ENCODE results near the gene CCDC106.

The CCDC106 gene

GRCh38 chr19:55652311-55653128, 4.5 kb downstream of the CCDC106 start:
- DNase-seq, result no peak

- peak; percentile 95 to 99 for DNase-seq
These were observed 5.8 kb downstream of the CCDC106 start for GRCh38 chr19:55653651-55654322.

- peak; percentile 100 for DNase-seq
These were observed 6.4 kb downstream of the CCDC106 start for GRCh38 chr19:55654323-55654867.

GRCh38 chr19:55654868-55655647, 7.0 kb downstream of the CCDC106 start, which contains the start of gene U2AF2:
TSS of gene U2AF2 (plus strand) at chr19:55655035. CDS start at chr19:55655105, 70 bp downstream.
- peak; percentile 85 to 96 for DNase-seq

GRCh38 chr19:55655648-55656040, 7.6 kb downstream of the CCDC106 start:
- no peak for DNase-seq

- DNase-seq, result no peak
These were observed 8.5 kb downstream of the CCDC106 start for GRCh38 chr19:55656552-55656951.

GRCh38 chr19:55656988-55657747, 9.2 kb downstream of the CCDC106 start:
- no peak for DNase-seq

- DNase-seq, result no peak
These were observed 10.9 kb downstream of the CCDC106 start for GRCh38 chr19:55658846-55659459.

- no peak for DNase-seq
These were observed 11.8 kb downstream of the CCDC106 start for GRCh38 chr19:55659822-55660221.

GRCh38 chr19:55660404-55660803, 12.4 kb downstream of the CCDC106 start:
- DNase-seq, result no peak

GRCh38 chr19:55660991-55661390, 13.0 kb downstream of the CCDC106 start:
- no peak for DNase-seq

- DNase-seq, result no peak
These were observed 13.8 kb downstream of the CCDC106 start for GRCh38 chr19:55661826-55662225.

- DNase-seq, result no peak
These were observed 16.0 kb downstream of the CCDC106 start for GRCh38 chr19:55663846-55664536.

GRCh38 chr19:55666343-55667005, 18.5 kb downstream of the CCDC106 start:
- no peak for DNase-seq

GRCh38 chr19:55667006-55667381, 19.0 kb downstream of the CCDC106 start:
- DNase-seq, result no peak

GRCh38 chr19:55667511-55667910, 19.5 kb downstream of the CCDC106 start:
- DNase-seq, result no peak

- no peak for DNase-seq
These were observed 19.9 kb downstream of the CCDC106 start for GRCh38 chr19:55667958-55668357.

GRCh38 chr19:55668603-55669348, 20.8 kb downstream of the CCDC106 start:
- DNase-seq, result no peak

- DNase-seq, result no peak
These were observed 21.6 kb downstream of the CCDC106 start for GRCh38 chr19:55669418-55670279.
